ENCODE data around the gene DUSP3.

DNA sequence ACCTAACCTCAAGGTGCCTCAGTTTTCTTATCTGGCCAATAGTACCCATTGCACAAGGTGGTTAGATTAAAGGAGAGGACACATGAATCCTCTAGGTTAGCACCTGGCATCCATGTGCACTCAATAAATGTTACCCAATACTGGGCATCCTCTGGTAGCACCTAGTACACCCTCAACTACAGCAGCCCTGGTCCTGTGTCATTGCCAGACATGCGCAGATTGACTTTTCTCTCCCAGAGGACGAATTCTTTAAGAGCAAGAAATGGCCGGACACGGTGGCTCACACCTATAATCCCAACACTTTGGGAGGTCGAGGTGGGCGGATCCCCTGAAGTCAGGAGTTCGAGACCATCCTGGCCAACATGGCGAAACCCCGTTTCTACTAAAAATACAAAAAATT is 7.3 kb downstream of the DUSP3 start:
- TF ChIP-seq, protein P1, sequence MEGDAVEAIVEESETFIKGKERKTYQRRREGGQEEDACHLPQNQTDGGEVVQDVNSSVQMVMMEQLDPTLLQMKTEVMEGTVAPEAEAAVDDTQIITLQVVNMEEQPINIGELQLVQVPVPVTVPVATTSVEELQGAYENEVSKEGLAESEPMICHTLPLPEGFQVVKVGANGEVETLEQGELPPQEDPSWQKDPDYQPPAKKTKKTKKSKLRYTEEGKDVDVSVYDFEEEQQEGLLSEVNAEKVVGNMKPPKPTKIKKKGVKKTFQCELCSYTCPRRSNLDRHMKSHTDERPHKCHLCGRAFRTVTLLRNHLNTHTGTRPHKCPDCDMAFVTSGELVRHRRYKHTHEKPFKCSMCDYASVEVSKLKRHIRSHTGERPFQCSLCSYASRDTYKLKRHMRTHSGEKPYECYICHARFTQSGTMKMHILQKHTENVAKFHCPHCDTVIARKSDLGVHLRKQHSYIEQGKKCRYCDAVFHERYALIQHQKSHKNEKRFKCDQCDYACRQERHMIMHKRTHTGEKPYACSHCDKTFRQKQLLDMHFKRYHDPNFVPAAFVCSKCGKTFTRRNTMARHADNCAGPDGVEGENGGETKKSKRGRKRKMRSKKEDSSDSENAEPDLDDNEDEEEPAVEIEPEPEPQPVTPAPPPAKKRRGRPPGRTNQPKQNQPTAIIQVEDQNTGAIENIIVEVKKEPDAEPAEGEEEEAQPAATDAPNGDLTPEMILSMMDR (IDR thresholded peaks at IDR 0.05), result no peak
- TF ChIP-seq POLR2A (IDR thresholded peaks at IDR 0.05), result no peak
- no peak for TF ChIP-seq EP300 (IDR thresholded peaks at IDR 0.05)
